GM19395 (cell line): ENCODE data around the gene KCNJ6.
"Not testable (repeated sequence)": the region's sequence is repeated elsewhere in the genome, so short reads cannot be mapped to it uniquely, and the experiment has no call there.

Experiments
- ATAC-seq: cut with Tn5 transposase; IDR thresholded peaks from one replicate; pipeline ENCODE4 v1.9.1; 2021; ENCODE audit warnings: mild to moderate bottlenecking, moderate library complexity; ENCODE audit not compliant: unreplicated experiment

KCNJ6 gene

GRCh38 chr21:37655611-37656300, 260.5 kb downstream of the KCNJ6 start:
- no peak for ATAC-seq

DNA sequence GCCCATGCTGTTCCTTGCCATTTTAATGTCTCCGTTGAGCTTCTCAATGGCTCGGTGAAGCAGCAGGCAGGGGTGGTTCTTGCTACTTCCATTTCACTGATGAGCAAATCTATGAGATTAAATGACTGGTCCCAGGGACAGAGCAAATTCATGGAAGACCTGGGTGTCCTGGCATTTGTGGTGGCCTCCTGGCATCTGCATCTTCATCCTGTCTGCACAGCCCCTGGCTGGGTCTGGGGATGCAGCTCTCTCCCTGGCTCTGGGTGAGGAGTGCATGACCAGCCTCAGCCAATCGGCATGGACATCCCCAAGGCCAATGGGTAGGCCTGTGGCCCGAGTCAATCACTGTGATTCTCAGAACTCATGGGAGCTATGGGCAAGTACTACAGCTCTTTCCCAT, 261.7 kb downstream of the KCNJ6 start:
- no peak for ATAC-seq

DNA sequence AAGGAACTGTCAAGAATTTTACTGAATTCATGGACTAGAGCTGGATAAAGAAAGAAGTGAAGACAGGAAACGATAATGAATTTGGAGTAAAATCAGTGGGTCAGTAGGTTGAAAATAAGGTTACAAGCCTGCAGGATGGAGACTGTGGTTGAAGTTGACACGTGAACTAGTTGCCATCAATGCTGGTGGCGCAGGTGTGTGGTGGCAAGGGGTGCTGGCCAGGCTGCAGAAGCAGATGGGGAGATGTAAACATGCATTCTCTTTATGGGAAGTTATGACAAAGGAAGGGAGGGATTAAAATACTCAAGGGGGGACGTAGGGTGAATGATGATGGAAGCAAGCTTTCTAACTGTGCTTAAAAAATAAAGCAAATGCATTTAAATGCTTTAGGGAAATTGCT, 263.1 kb downstream of the KCNJ6 start:
- no peak for ATAC-seq

- no peak for ATAC-seq
These were observed 268.5 kb downstream of the KCNJ6 start for GRCh38 chr21:37647781-37648180.

DNA sequence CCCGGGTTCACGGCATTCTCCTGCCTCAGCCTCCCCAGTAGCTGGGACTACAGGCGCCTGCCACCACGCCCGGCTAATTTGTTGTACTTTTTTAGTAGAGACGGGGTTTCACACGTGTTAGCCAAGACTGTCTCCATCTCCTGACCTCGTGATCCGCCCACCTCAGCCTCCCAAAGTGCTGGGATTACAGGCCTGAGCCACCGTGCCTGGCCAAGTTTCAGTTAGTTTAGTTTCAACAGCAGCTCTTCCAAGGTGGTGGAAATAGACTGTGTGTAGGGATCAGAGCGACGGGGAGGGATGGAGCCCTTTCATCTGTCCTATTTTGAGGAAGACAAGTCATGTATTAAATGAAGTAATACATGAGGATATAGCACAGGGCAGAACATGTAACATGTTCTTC, 269.5 kb downstream of the KCNJ6 start:
- ATAC-seq: not testable (repeated sequence)

DNA sequence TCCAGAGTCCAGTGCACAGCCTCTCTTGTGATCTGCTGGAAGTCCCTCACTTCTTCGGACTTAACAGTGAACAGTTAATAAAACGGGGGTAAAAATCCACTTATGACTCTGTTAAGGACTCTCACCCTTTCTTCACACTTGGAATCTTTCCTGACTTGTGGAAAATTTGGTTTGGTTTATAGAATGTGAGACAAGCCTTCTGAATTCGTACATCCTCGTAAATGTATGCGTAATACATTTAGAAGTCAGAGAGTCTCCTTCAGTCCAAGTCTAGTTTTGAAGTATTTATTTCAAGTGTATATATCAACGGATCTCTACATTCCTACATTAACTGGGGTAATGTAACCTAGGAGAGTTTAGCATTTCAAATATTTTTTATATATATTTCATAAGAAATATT, 270.4 kb downstream of the KCNJ6 start:
- no peak for ATAC-seq

DNA sequence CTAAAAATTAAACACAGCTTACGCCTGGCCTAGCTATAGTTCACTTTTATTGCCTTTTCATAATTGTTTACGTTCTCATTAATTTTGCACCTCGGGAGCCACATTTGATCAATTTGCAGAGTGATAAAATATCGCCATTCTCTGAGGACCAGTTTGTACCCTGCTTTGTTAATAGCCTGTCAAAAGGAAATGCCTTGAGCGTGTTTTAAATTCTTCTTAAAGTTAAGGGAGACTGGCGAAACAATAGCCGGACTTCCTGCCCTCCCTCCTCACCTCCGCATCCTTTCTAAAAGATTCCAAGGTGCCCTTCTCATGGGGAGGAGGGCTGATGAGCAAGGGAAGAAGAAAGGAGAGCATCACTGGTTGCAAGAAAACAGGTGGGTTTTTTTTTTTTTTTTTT, 271.6 kb downstream of the KCNJ6 start:
- ATAC-seq: no peak

DNA sequence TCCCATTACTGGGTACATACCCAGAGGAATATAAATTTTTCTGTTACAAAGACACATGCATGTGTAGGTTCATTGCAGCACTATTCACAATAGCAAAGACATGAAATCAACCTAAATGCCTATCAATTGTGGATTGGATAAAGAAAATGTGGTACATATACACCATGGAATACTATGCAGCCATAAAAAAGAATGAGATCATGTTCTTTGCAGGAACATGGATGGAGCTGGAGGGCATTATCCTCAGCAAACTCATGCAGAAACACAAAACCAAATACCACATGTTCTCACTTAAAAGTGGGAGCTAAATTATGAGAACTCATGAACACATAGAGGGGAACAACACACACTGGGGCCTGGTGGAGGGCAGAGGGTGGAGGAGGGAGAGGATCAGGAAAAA, 272.4 kb downstream of the KCNJ6 start:
- not testable (repeated sequence) for ATAC-seq

- no peak for ATAC-seq
These were observed 273.8 kb downstream of the KCNJ6 start for GRCh38 chr21:37642493-37642892.

DNA sequence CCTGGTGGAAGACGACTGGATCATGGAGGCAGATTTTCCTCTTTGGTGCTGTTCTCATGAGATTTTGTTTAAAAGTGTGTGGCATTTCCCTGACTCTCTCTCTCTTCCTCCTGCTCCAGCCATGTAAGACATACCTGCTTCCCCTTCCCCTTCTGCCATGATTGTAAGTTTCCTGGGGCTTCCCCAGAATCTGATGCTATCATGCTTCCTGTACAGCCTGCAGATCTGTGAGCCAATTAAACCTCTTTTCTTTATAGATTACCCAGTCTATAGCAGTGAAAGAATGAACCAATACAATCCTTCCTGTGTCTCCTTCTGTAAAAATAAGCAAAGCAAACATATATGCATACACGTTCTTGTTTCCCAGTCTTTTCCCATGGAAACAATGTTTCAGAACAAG, 276.5 kb downstream of the KCNJ6 start:
- ATAC-seq: no peak

DNA sequence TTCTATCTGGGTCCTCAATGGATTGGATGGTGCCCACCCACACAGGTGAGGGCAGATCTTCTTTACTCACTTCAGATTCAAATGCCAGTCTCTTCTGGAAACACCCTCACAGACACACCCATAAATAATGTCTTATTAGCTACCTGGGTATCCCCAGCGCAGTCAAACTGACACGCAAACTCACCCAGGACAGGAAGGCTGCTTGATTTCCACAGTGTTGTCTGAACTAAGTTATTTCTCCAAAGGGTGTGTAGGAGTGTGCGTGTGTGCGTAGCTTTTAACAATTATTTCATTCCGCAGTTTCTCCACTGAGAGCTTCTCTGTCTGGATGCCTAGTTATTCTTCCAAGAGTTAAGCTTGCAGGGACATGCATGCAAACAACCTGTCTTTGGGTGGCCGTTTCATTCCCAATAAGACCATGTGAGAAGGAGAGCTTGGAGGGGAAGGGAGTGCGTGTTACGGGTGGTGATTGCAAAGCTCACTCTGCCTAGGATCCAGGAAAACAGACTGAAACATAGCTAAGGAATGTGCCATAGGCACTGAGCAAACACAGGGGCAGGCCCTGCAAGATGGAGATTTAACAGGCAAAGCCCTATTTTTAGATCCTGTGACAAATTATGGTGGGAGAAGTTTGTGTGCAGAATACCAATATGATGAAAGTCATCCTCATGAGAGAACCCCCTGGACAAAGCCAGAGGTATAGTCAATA, 280.0 kb downstream of the KCNJ6 start:
- ATAC-seq: no peak

- ATAC-seq: peak; percentile 61
These were observed 284.7 kb downstream of the KCNJ6 start for GRCh38 chr21:37631319-37632117.

DNA sequence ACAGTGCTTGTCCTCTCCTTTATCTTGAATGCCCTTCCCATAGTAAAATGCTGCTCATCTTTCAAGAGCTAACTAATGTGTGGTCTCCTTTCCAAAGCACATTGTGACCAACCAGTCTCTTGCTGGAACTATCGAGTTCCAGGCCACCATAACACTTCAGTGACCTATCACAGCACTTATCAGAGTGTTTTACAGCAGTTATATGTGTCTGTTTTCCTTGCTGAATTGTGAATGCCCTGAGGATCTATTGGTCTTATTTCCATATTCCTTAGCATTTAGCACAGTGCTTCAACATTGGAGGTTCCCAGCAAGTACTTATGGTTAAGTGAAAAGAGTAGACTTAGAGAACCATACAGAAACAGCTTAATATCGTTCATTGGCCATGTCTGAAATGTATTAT, 285.4 kb downstream of the KCNJ6 start:
- no peak for ATAC-seq

DNA sequence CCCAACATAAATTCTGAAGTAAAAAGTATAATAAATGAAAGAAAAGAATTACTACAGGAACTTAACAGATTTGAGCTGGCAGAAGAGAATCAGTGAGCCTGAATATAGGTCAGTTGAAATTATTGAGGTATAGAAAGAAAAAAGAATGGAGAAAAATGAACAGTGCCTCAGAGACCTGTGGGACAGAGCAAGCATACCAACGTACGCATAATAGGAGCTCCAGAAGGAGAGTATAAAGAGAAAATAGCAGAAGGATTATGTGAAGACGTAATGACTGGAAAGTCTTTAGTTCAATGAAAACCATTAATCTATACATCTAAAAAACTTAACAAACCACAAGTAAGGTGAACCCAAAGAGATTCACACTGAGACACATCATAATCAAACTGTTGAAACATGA, 287.9 kb downstream of the KCNJ6 start:
- no peak for ATAC-seq

DNA sequence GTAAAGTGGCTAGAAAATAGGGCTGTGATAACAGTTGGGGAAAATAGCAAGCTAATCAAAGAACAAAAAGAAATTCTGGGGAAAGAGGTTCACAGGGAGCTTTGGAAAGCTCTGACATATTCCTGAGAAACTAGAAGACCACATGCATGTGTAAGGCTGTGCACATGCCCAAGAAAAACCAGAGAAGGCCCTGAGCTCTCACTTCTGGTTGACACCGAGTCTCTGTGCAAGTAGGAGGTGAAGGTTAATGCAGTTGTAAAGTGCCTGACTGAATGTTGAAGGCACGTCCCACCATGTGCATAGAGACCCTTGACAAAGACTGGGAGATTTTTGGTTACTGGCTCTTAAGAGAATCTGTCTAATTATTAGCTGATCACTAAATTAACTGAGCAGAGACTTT, 288.7 kb downstream of the KCNJ6 start:
- no peak for ATAC-seq

DNA sequence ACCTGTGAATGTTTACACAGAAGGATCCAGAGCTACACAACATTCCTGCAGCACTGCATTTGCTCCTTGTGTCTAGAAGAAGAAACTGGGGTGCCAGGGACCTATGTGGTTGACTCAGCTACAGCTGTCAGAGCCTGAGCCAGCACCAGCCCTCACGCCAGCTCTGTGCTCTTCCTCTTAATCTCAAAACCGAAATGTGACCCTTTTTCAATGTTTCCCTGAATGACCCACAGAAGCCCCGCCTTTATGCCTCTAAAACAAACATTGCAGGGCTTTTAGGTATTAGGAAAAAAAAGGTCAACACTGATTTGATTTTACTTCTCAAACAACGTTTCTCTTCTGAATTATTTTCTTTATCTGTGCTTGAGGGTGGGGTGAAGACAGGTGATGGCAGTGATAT, 289.2 kb downstream of the KCNJ6 start:
- ATAC-seq: no peak

- ATAC-seq: no peak
These were observed 289.9 kb downstream of the KCNJ6 start for GRCh38 chr21:37626320-37626719.

DNA sequence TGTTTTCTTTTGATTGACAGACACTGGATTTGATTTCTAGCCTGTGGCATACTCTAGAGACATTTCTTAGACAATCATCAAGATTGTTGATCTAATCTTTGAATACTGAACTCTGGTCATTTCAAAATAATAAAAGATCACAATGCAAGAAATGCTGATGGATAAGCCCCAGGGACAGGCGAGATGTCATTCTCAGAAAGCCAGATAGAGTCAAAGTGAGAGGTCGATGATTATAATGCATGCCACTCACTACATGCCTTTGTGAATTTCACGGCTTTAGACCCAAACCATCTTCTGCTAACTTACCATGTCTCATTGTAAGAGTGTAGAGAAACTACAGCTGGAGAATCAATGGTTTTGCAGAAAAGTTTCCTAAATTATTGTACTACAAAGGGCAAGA, 292.6 kb downstream of the KCNJ6 start:
- ATAC-seq: no peak

GRCh38 chr21:37623183-37623582, 293.1 kb downstream of the KCNJ6 start:
- ATAC-seq: no peak

DNA sequence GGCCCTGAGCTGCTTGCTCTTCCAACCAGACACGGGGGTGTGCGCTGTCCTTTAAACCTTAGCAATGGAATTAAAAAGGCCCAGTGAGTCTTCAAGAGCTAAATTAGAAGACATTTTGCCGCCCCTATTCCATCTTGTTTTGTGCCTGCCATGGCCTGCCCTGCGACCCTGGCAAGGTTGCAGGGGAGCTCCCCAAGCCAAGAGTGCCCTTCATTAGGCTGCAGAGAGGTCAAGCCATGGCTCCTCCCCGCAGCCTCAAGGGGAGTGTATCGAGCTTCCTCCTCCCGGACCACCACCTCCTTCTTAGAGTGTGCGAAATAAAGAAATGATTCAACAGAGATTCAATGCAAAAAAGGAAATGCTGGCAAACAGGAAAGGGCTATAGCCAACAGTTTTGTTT, 293.5 kb downstream of the KCNJ6 start:
- ATAC-seq: no peak

DNA sequence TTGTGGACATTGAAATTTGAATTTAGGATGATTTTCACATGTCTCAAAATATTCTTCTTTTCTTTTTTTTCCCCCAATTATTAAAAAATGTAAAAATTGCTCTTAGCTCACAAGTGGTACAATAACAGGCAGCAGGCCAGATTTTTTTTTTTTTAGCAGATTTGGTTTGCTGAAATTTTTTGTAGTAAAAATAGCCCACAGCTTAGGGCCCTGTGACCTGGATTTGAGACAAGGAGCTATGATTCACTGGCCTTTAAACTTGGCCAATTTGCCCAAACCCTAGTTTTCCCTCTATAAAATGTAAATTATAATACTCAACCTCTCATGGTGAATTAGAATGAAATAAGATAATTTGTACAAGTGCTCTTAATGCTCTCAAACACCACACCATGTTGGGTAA, 295.9 kb downstream of the KCNJ6 start:
- ATAC-seq: no peak

DNA sequence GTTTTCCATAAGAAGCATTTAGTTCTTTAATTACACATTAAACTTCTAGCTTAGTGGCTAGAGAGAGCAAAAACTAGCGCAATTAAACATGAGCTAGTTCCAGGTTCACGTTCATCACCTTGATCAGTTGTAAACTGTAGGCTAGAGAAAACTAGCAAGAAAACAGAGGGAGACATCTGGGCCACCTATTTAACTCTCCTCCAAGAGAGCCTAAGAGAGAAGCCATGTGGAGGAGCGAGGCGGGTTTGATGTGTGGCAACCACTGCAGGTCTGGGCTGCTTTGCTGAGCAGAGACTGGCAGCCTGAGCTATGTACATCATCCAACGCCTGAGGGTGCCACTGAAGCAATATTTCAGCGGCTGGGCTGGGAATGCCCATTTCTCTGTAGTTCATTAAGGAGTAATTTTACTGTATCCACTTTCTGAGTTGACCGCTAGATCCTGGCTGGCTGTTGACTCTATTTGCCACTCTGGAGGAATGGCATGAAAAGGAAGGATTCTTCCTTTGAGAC, 296.7 kb downstream of the KCNJ6 start:
- ATAC-seq: no peak
